ENCODE data around the gene MAPK12.
A peak's percentile ranks its signal among the peaks of the same experiment; 100 is the strongest.

MAPK12 gene

DNA sequence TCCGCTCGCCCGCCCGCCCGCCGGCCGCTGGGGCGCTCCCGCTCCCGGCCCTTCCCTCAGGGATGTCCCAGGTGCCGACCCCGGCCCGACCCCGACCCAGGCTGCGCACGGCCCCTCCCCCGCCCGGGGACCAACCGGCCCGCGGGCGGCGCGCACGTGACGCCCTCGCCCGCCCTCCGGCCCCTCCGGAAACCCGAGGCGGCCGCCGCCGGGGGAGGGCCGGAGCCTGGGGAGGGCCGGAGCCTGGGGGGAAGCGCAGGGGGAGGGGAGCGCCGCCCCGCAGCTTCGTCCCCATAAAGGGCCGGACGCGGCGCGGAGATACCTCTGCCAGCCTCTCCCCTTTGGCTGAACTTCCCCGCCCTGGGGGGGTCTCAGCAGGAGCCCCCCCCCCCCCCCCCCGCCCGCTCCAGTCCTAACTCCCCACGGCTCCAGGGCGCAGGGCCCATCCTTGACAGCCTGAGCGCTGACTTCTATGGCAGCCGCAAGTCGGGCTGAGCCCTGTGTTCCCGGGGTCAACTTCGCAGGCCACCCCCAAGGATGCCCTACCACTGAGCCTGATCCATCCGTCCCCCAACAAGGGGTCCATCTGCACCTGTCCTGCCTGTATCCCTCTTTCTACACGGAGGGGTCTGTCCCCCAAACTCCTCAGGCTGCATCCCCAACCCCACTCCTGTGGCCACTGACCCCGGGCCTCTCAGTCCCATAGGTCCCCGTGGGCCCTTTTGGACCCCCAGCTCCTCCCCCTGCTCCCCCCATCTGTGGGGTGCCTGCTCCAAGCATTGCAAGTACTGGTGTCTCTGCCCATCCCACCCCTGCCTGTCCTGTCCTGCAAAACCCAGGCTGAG lies at the start of gene MAPK12:
Gene MAPK12, minus strand, starts transcription at position 69 of the 845 bp plus-strand sequence. CDS start 174 bp downstream, outside the sequence.
- no peak for DNase-seq

DNA sequence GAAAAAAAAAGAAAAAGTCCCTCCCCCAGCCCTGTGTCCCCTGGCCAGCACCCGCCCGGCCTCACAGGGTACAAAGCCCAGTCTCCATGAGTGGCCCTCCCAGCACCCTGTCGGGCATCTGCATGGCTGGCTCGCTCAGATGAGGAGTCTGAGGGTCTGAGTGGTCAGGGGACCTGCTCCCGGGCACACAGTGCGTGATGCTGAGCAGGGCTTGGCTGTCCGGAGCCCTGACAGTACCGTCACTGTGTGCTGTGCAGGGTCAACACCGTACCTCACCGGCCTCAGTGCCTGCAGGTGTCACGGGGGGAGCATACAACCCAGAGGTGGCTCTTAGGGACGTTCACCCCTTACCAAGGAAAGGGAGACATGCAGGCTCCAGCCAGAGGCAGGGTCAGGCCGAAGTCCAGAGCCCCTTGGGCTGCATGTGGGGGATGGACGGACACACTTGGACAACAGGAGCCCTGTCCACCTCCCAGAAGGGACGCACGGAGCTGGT lies 49.5 kb upstream of the MAPK12 start:
- DNase-seq = no peak

- DNase-seq = no peak
Measured at GRCh38 chr22:50310031-50310722, 48.7 kb upstream of the MAPK12 start.

DNA sequence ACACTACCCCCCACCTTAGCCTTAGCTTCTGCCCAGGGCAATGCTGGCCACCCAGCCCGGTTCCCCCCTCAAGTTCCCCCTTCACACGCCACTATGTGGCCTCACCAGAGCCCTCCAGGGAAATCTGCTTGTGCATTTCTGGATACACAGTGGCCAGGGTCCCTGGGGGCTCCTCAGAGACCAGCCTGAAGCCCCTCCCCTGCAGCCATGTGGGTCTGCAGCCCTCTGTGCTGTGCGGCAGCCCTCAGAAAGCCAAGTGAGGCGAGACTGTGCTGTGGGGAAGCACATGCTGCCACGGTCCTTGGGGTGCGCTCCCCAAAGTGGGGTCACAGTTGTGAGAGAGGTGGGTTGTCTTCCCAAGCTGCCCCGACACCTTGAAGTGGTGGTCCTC lies 48.1 kb upstream of the MAPK12 start:
- DNase-seq = no peak

GRCh38 chr22:50308986-50309600 lies 47.6 kb upstream of the MAPK12 start:
- no peak for DNase-seq

DNA sequence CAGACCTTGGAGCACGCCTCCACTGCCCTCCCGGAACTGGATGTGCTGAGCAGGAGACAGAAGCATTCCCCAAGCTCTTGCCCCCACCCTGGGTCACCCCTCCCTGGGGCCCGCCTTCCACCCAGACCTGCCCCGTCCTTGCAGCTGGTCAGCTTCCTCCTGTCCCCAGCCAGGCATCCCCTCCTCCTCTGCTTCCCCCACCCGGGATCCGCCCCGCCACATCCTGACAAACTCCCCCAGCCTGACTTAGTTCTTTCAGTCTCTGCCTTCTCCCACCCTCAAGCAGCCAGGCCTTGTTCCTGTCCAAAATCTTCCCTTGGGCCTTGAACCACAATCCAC lies 47.1 kb upstream of the MAPK12 start:
- DNase-seq = no peak

GRCh38 chr22:50307890-50308596 lies 46.6 kb upstream of the MAPK12 start:
- DNase-seq = no peak

DNA sequence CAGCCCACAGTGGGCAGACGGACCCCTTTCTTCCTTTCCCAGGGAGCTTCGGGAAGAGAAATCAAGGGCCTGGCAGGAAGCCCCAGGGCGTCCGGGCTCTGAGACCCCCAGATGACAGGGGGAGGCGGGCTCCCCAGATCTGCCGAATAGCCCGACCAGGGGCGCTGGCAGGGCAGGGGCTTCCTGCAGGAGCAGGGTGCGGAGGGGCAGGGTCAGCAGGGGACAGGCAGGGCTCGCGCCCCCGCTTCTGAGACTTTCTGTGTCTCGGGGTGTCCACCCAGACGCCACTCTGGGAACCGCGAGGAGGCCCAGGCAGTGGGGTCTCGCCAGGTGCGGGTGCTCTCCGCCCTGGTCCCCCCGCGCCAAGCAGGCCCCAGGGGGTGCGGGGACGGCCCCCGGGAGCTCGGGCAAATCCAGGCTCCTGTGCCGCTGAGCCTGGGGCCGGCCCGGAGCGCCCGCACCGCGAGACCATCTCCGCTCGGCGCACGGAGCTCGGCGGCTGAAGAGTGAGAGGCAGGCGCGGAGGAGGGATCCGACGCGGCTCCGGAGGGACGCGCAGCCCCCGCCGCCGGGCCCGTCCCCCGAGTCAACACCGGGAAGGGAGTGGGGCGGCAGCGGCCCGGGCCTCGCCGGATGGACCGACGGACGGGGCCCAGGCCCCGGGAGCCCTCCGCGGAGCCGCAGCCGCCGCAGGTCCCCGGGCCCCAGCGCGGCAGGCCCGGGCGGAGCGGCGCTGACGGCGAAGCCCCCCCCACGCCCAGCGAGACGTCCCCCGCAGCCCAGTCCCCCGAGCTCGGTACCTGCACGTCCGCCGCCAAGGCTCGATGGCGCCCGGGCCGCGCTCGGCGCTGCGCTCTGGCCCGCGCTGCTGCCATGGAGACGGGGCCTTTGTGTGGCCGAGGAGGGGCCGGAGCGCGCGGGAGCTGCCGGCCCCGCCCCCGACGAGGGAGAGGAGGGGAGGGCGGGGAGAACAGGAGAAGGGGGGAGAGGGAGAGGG lies 45.6 kb upstream of the MAPK12 start, which contains the start of gene PLXNB2:
Gene PLXNB2, minus strand, starts transcription at position 894 of the 997 bp plus-strand sequence. CDS start 17,062 bp downstream, outside the sequence.
- no peak for DNase-seq

DNA sequence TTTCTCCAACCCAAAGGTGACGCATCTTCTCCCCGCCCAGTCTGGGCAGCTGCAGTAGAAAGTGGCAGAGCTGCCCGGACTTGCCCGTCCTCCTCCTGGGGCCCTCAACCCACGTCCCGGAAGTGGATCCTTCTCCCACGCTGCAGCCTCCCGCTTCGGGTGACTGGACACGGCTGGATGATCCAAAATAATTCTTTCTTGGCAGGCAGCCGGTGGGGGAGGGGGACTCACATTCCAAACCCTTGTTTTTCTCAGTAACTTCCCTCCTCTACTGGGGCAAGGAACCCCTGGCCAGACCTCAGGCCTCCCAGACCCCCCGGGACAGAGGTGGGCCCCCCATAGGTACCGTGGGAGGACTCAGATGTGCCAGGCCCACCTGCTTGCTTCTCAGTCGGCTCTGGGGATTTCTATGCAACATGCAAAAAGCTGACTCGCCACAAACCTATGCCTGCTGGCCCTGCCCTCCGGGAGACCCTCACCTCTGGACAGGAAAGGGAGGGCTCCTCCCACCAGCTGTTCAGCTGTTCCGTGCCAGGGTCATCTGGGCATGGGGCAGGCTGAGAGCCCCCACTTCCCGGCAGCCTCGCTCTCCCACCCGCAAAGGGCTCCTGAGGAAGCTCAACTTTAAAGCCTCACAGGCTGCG lies 44.6 kb upstream of the MAPK12 start:
- peak; percentile 87 for DNase-seq

DNA sequence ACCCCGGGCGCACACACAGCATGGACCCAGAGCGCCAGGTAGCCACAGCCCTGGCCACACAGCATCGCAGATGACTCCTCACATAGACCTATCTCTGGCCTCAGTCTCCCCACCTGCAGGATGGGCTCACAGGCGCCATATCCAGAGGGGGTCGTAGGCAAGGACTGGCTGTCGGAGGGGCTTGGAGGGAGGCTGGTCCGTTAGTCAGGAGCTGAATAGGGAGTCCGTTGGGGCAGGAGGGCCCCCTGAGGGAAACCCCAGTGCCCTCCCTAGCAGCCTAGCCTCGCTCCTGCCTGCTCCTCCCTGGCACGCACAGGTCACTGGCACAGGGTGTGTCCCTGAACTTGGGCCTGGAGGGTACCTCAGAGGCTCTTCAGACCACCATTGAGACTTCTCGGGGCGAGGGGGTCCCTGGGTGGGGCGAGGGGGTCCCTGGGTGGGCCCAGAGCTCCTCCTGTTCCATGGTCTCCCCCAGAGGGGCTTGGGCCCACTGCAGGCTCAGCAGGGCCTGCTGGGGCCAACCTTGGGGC lies 44.0 kb upstream of the MAPK12 start:
- no peak for DNase-seq

DNA sequence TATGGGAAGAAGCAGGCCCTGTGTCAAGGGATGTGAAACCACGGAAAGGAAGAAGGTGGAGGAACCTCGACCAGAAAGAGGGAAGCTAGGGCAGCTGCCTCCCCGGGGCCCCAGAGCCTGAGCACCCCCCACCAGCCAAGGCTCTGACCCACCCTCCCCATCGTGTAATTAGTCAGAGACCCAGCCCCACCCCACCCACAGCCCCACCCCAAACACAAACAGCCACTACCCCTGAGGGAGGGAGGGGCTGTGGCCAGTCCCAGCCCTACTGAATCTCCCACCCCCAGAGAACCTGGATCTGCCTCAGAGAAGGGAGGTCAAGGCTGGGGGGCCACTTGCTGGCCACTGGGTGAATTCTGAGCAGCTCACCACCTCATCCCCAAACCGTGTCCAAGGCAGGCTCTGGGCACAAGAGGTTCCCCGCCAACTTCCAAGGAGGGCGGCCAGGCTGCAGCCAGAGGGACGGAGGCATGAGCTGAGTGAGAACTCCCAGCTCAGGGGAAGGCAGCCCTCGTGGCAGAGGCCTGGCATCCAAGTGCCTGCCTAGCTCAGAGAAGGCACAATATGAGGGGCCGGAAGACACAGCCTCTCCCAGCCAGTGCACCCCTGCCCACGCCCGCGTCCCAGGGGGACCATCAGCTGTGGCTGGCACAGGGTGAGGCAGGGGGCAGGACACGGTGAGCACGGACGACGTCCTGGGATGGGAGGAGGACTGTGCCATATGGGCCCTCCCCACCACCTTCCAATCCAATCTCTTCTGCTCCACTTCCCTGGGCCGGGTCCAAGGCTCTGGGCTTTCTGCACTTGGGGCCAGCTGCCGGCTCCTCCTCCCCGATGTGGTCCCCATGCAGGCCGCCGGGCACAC lies 43.3 kb upstream of the MAPK12 start:
- DNase-seq = no peak

DNA sequence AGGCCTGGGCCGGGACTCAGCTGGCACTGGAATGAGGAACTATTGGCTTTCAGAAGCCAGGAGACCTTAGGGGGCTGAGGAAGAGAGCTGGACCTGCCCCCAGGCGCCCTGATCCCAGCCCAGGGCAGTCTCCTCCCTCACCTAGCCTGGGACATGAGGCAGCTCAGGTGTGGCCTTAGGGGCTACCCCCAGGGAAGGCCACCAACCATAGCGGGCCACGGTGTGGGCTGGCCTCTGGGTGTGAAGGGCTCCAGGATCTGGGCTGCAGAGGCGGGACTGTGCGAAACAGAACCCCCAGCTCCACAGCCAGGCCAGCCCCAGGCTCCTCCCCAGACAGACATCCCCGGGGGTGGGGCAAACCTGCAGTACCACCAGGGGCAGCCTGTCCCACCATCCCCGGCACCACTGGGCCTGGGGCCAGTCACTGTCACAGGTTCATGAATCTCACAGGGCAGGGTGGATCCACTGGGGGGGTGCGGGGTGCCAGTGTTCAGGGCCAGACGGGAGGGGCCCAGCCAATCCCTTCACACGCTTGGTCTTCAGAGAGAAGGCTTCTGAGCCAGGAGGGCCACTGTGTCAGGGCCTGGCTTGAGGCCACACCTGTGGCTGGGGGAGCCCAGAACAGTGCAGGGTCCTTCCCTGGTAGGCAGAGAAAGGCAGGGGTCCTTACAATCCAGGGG lies 42.5 kb upstream of the MAPK12 start:
- DNase-seq = no peak

DNA sequence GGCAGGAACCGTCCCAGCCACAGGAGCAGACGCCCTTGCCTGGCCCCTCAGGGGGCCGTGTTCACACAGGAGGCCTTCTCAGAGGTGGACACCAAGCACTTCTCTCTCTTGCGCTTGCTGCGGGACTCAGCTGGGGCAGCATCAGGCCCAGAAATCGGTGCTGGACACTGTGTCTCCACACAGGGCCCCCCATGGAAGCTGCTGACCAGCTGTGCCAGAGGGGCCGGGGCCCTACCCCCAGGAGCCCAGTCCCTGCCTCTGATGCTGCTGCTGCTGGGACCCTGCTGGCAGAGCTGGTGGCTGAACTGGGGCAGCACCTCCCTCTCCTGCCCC lies 42.0 kb upstream of the MAPK12 start:
- no peak for DNase-seq

- DNase-seq = no peak
Measured at GRCh38 chr22:50302564-50302963, 41.1 kb upstream of the MAPK12 start.

GRCh38 chr22:50302041-50302541 lies 40.6 kb upstream of the MAPK12 start:
- DNase-seq = no peak

DNA sequence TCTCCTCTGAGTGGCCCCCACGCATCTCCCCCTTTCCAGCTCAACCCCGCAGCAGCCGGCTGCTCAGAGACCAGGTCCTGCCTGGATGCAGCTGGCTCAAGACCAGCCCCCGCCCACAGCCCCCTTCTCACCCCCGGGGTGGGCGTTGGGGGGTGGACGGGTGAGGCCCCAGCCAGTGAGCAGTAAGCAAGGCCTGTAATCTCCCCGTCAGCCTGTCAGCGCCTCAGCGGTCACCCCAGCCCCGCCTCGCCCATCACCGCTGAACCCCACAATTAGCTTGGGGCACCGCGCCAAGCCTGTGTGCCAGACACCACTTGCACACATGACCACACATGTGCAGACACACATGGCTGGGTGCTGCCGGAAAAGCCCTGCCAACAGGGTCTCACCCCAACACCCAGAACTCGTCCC lies 40.1 kb upstream of the MAPK12 start:
- no peak for DNase-seq

GRCh38 chr22:50300620-50301257 lies 39.3 kb upstream of the MAPK12 start:
- no peak for DNase-seq

DNA sequence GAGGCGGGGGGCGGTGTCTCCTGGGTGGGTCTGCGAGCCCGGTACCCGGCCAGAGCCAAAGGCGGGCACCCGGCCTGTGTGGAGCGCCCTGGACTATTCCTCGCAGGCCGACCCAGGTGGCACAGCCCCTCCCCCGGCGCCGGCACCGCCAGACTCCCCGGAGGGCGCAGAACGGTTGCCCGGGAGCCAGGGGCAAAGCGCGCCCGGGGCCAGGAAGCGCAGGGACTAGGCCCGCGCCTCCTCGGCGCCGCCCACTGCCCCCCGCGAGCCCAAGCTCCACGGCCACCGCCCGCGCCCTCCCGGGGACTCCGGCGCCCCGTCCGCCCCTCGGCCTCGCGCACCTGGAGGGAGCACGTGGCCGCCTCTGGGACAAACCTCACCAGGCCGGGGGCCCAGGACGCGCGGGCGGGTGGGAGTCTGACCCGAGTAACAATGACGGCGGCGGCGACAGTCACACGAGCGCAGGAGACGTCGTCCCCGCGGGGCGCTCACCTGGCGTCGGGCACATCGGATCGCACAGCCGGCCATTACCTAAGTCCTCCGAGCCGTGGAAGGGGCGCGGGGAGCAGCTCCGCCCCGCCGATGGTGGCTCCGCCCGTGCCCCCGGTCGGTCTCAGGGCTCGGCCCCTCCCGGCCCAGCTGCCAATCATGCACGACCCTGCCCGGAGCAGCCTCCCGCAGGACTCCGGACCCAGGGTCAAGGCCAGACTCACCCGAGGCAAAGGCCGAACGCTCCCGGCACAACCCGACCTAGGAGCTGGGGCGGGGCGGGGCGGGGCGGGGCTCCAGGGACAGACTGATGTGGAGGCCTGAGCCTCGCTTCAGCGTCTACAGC lies 38.5 kb upstream of the MAPK12 start:
- no peak for DNase-seq

Data from amniotic stem cell (primary cell).